Renal pelvis (tissue), 4 donors: ENCODE data around the gene CTCFL. TPM values are rescaled to one million over a fixed set of nuclear protein-coding genes. Genes with fewer than 3 reads are reported as not detected.
"Not testable (repeated sequence)": the region's sequence is repeated elsewhere in the genome, so short reads cannot be mapped to it uniquely, and the experiment has no call there.

Experiments used
- DNase-seq: peaks from one replicate; pipeline ENCODE4 v3.0.0-alpha.2; 2013
- polyA plus RNA-seq, 3 donors: library from polyadenylated mRNA; unstranded; fragments of 120-200 nt; gene quantifications; one replicate each; pipeline ENCODE4 v1.2.1, GENCODE V29; 2013; ENCODE audit not compliant: insufficient read length in 3 of 3

The CTCFL gene
- polyA plus RNA-seq, 3 donors, result 1.2 to 2.5 (median 2.2) TPM

GRCh38 chr20:57482148-57482547 lies 42.8 kb downstream of the CTCFL start:
- no peak for DNase-seq

GRCh38 chr20:57481281-57481711 lies 43.6 kb downstream of the CTCFL start:
- no peak for DNase-seq

- DNase-seq, result no peak
Measured at GRCh38 chr20:57480444-57481160, 44.3 kb downstream of the CTCFL start.

GRCh38 chr20:57479196-57479595 lies 45.7 kb downstream of the CTCFL start:
- no peak for DNase-seq

GRCh38 chr20:57478176-57478575 lies 46.8 kb downstream of the CTCFL start:
- DNase-seq, result no peak

GRCh38 chr20:57476641-57477461 lies 48.1 kb downstream of the CTCFL start:
- DNase-seq, result no peak

- DNase-seq, result no peak
Measured at GRCh38 chr20:57476084-57476526, 48.8 kb downstream of the CTCFL start.

- DNase-seq, result no peak
Measured at GRCh38 chr20:57475388-57476083, 49.4 kb downstream of the CTCFL start.

- DNase-seq, result no peak
Measured at GRCh38 chr20:57474816-57475215, 50.1 kb downstream of the CTCFL start.

GRCh38 chr20:57474205-57474604 lies 50.7 kb downstream of the CTCFL start:
- DNase-seq, result no peak

- no peak for DNase-seq
Measured at GRCh38 chr20:57473246-57474048, 51.5 kb downstream of the CTCFL start.

GRCh38 chr20:57472474-57472873 lies 52.5 kb downstream of the CTCFL start:
- not testable (repeated sequence) for DNase-seq

- no peak for DNase-seq
Measured at GRCh38 chr20:57471496-57472372, 53.2 kb downstream of the CTCFL start.

- DNase-seq, result no peak
Measured at GRCh38 chr20:57470666-57471495, 54.1 kb downstream of the CTCFL start.

GRCh38 chr20:57470212-57470522 lies 54.8 kb downstream of the CTCFL start:
- no peak for DNase-seq

GRCh38 chr20:57469418-57470211 lies 55.3 kb downstream of the CTCFL start:
- DNase-seq, result peak; percentile 65

- DNase-seq, result no peak
Measured at GRCh38 chr20:57468523-57469417, 56.2 kb downstream of the CTCFL start.

- no peak for DNase-seq
Measured at GRCh38 chr20:57467742-57468141, 57.2 kb downstream of the CTCFL start.
